HEK293 (cell line): ENCODE results near the gene LAPTM4A.

Source experiments
- GFI1B ChIP-seq: fragments of 450-650 bp; formaldehyde crosslinking; IDR thresholded peaks from 2 replicates; pipeline ENCODE4 v1.5.1; 2016; ENCODE audit warnings: missing biosample characterization, missing genetic modification characterization
- MYNN ChIP-seq: fragments of 450-650 bp; formaldehyde crosslinking; IDR thresholded peaks from 2 replicates; pipeline ENCODE4 v1.5.1; 2016; ENCODE audit warnings: missing biosample characterization, missing genetic modification characterization, borderline replicate concordance
- REPIN1 ChIP-seq: fragments of 450-650 bp; formaldehyde crosslinking; IDR thresholded peaks from 2 replicates; pipeline ENCODE4 v1.5.1; 2017; ENCODE audit warnings: missing biosample characterization, missing genetic modification characterization, low read depth
- SALL2 ChIP-seq: fragments of 450-650 bp; formaldehyde crosslinking; IDR thresholded peaks from 2 replicates; pipeline ENCODE4 v1.5.0; 2017; ENCODE audit warnings: missing biosample characterization, mild to moderate bottlenecking, missing genetic modification characterization, borderline replicate concordance
- SETDB1 ChIP-seq: IDR thresholded peaks from one replicate; pipeline ENCODE4 v1.6.1; 2017; ENCODE audit warnings: mild to moderate bottlenecking, low read length, moderate library complexity, mixed read lengths; ENCODE audit not compliant: insufficient read length
- TCF7L2 ChIP-seq: IDR thresholded peaks from 2 replicates; pipeline ENCODE4 v1.6.1; 2011; ENCODE audit warnings: low read depth, mild to moderate bottlenecking, inconsistent platforms, low read length, moderate library complexity, borderline replicate concordance
- TRIM28 ChIP-seq: IDR thresholded peaks from 2 replicates; pipeline ENCODE4 v1.6.1; 2011; ENCODE audit warnings: low read length, control low read depth, borderline replicate concordance
- ZBTB1 ChIP-seq: fragments of 450-650 bp; formaldehyde crosslinking; IDR thresholded peaks from 2 replicates; pipeline ENCODE4 v1.5.1; 2016; ENCODE audit warnings: missing biosample characterization, missing genetic modification characterization
- ZBTB20 ChIP-seq: fragments of 450-650 bp; formaldehyde crosslinking; IDR thresholded peaks from 2 replicates; pipeline ENCODE4 v1.5.1; 2016; ENCODE audit warnings: missing biosample characterization, missing genetic modification characterization
- ZFP3 ChIP-seq: fragments of 450-650 bp; formaldehyde crosslinking; IDR thresholded peaks from 2 replicates; pipeline ENCODE4 v1.5.1; 2016; ENCODE audit warnings: low read depth, missing biosample characterization, missing genetic modification characterization
- ZNF10 ChIP-seq: fragments of 450-650 bp; formaldehyde crosslinking; IDR thresholded peaks from 2 replicates; pipeline ENCODE4 v1.5.1; 2017; ENCODE audit warnings: missing biosample characterization, missing genetic modification characterization
- ZNF138 ChIP-seq: fragments of 450-650 bp; formaldehyde crosslinking; IDR thresholded peaks from 2 replicates; pipeline ENCODE4 v1.5.1; 2016; ENCODE audit warnings: missing biosample characterization, missing genetic modification characterization, borderline replicate concordance
- ZNF155 ChIP-seq: fragments of 450-650 bp; formaldehyde crosslinking; IDR thresholded peaks from 2 replicates; pipeline ENCODE4 v1.5.1; 2016; ENCODE audit warnings: missing biosample characterization, missing genetic modification characterization
- ZNF174 ChIP-seq: fragments of 450-650 bp; formaldehyde crosslinking; IDR thresholded peaks from 2 replicates; pipeline ENCODE4 v1.5.0; 2017; ENCODE audit warnings: missing biosample characterization, mild to moderate bottlenecking, missing genetic modification characterization
- ZNF223 ChIP-seq: fragments of 450-650 bp; formaldehyde crosslinking; IDR thresholded peaks from 2 replicates; pipeline ENCODE4 v1.5.1; 2016; ENCODE audit warnings: missing biosample characterization, missing genetic modification characterization
- ZNF248 ChIP-seq: fragments of 450-650 bp; formaldehyde crosslinking; IDR thresholded peaks from 2 replicates; pipeline ENCODE4 v1.5.1; 2017; ENCODE audit warnings: missing biosample characterization, missing genetic modification characterization
- ZNF274 ChIP-seq, 2 experiments: fragments of 200-500 bp in 1 of 2; fragments of 450-650 bp in 1 of 2; sonication (Bioruptor generic) in 1 of 2; formaldehyde crosslinking in 1 of 2; IDR thresholded peaks; 2 replicates each; pipeline versions ENCODE4 v1.5.1 to v1.6.1; 2014 to 2016; ENCODE audit warnings: borderline replicate concordance in 1 of 2, inconsistent platforms in 1 of 2, low read length in 1 of 2, missing biosample characterization in 1 of 2, missing genetic modification characterization in 1 of 2
- ZNF394 ChIP-seq: fragments of 450-650 bp; formaldehyde crosslinking; IDR thresholded peaks from 2 replicates; pipeline ENCODE4 v1.5.1; 2016; ENCODE audit warnings: missing biosample characterization, missing genetic modification characterization, mild to moderate bottlenecking, moderate library complexity, borderline replicate concordance
- ZNF48 ChIP-seq: fragments of 450-650 bp; formaldehyde crosslinking; IDR thresholded peaks from 2 replicates; pipeline ENCODE4 v1.5.1; 2016; ENCODE audit warnings: missing biosample characterization, missing genetic modification characterization
- ZNF510 ChIP-seq: fragments of 450-650 bp; formaldehyde crosslinking; IDR thresholded peaks from 2 replicates; pipeline ENCODE4 v1.5.1; 2018; ENCODE audit warnings: mild to moderate bottlenecking, missing genetic modification characterization, missing biosample characterization; ENCODE audit not compliant: insufficient replicate concordance
- ZNF548 ChIP-seq: fragments of 450-650 bp; formaldehyde crosslinking; IDR thresholded peaks from 2 replicates; pipeline ENCODE4 v1.5.1; 2016; ENCODE audit warnings: missing biosample characterization, missing genetic modification characterization
- ZNF571 ChIP-seq: fragments of 450-650 bp; formaldehyde crosslinking; IDR thresholded peaks from 2 replicates; pipeline ENCODE4 v1.5.0; 2017; ENCODE audit warnings: missing biosample characterization, missing genetic modification characterization
- ZNF585B ChIP-seq: fragments of 450-650 bp; formaldehyde crosslinking; IDR thresholded peaks from 2 replicates; pipeline ENCODE4 v1.5.1; 2016; ENCODE audit warnings: missing biosample characterization, missing genetic modification characterization
- ZNF596 ChIP-seq: fragments of 450-650 bp; IDR thresholded peaks from 2 replicates; pipeline ENCODE4 v1.5.0; 2018; ENCODE audit warnings: missing biosample characterization, mild to moderate bottlenecking, missing genetic modification characterization, moderate library complexity
- ZNF600 ChIP-seq: fragments of 450-650 bp; formaldehyde crosslinking; IDR thresholded peaks from 2 replicates; pipeline ENCODE4 v1.5.1; 2016; ENCODE audit warnings: missing biosample characterization, missing genetic modification characterization
- ZNF610 ChIP-seq: fragments of 450-650 bp; formaldehyde crosslinking; IDR thresholded peaks from 2 replicates; pipeline ENCODE4 v1.5.1; 2016; ENCODE audit warnings: missing biosample characterization, missing genetic modification characterization, borderline replicate concordance
- ZNF624 ChIP-seq: fragments of 450-650 bp; formaldehyde crosslinking; IDR thresholded peaks from 2 replicates; pipeline ENCODE4 v1.5.1; 2017; ENCODE audit warnings: missing biosample characterization, missing genetic modification characterization
- ZNF658 ChIP-seq: fragments of 450-650 bp; formaldehyde crosslinking; IDR thresholded peaks from 2 replicates; pipeline ENCODE4; 2016; ENCODE audit warnings: missing biosample characterization, missing genetic modification characterization
- ZNF747 ChIP-seq: fragments of 450-650 bp; formaldehyde crosslinking; IDR thresholded peaks from 2 replicates; pipeline ENCODE4 v1.5.1; 2016; ENCODE audit warnings: missing biosample characterization, missing genetic modification characterization
- ZNF791 ChIP-seq: fragments of 450-650 bp; formaldehyde crosslinking; IDR thresholded peaks from 2 replicates; pipeline ENCODE4 v1.5.1; 2016; ENCODE audit warnings: missing biosample characterization, missing genetic modification characterization
- ZNF837 ChIP-seq: fragments of 450-650 bp; formaldehyde crosslinking; IDR thresholded peaks from 2 replicates; pipeline ENCODE4 v1.5.1; 2016; ENCODE audit warnings: missing biosample characterization, missing genetic modification characterization
- TF ChIP-seq, protein P1 (sequence below): fragments of 450-650 bp; formaldehyde crosslinking; IDR thresholded peaks from 2 replicates; pipeline ENCODE4 v1.5.1; 2016; ENCODE audit warnings: missing biosample characterization, missing genetic modification characterization
- TF ChIP-seq, protein P2 (sequence below): fragments of 450-650 bp; formaldehyde crosslinking; IDR thresholded peaks from 2 replicates; pipeline ENCODE4 v1.5.1; 2016; ENCODE audit warnings: missing biosample characterization, missing genetic modification characterization
- TF ChIP-seq, protein P3 (sequence below): fragments of 450-650 bp; formaldehyde crosslinking; IDR thresholded peaks from 2 replicates; pipeline ENCODE4 v1.5.1; 2016; ENCODE audit warnings: missing biosample characterization, missing genetic modification characterization
- TF ChIP-seq, protein P4 (sequence below): fragments of 450-650 bp; formaldehyde crosslinking; IDR thresholded peaks from 2 replicates; pipeline ENCODE4 v1.5.1; 2016; ENCODE audit warnings: missing biosample characterization, missing genetic modification characterization

LAPTM4A gene

DNA sequence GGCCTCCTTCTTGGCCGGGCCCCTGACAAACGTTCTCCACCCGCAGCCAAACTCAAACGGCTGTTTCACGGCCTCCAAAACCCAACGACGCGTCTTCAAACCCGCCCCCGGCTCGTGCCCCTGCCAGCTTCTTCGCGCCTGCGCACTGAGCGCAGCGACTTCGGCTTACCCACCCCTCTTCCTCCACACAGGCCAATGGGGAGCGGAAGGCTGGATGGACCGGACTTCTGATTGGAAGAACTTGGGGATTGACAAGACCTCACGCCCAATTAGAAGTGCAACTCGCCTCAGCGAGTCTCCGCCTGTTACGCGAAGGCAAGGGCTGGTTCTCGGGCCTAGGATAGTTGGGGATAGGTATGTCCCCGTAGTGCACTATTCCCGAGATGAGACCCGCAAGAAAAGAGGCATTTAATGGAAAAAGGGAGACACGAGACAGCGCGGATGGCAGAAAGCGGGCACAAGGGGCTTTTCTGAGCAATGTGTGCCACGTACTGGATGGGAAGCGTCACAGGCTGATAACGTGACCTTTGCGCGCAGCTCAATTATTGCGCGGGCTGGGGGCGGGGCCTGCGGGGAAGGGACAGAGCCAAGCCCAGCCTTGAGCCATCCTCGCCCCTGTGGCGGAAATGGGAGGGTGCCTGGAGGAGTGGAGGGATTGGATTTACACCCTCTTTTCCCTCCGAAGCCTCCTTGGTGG is at the start of gene LAPTM4A (continued):
- TF ChIP-seq, protein P1, sequence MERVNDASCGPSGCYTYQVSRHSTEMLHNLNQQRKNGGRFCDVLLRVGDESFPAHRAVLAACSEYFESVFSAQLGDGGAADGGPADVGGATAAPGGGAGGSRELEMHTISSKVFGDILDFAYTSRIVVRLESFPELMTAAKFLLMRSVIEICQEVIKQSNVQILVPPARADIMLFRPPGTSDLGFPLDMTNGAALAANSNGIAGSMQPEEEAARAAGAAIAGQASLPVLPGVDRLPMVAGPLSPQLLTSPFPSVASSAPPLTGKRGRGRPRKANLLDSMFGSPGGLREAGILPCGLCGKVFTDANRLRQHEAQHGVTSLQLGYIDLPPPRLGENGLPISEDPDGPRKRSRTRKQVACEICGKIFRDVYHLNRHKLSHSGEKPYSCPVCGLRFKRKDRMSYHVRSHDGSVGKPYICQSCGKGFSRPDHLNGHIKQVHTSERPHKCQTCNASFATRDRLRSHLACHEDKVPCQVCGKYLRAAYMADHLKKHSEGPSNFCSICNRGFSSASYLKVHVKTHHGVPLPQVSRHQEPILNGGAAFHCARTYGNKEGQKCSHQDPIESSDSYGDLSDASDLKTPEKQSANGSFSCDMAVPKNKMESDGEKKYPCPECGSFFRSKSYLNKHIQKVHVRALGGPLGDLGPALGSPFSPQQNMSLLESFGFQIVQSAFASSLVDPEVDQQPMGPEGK: no peak; the same call in none of the 2 replicates
- TF ChIP-seq ZNF248 (no peak), TCF7L2 (no peak), SALL2 (tag by site-specific recombination) (no peak), ZNF747 (no peak), ZNF600 (tag by site-specific recombination) (peak; percentile 65), ZNF174 (no peak), SETDB1 (no peak), ZBTB1 (no peak), ZNF10 (tag by site-specific recombination) (no peak), ZNF138 (tag by site-specific recombination) (no peak), ZNF548 (no peak), ZNF610 (no peak), TRIM28 (no peak), GFI1B (tag by site-specific recombination) (no peak), ZNF624 (tag by site-specific recombination) (no peak), ZNF596 (no peak), ZNF48 (tag by site-specific recombination) (no peak), ZNF571 (tag by site-specific recombination) (no peak), ZNF510 (tag by site-specific recombination) (no peak), ZBTB20 (tag by site-specific recombination) (peak; percentile 92), ZNF585B (tag by site-specific recombination) (no peak), ZNF223 (tag by site-specific recombination) (no peak), ZNF658 (tag by site-specific recombination) (no peak), ZNF791 (no peak), ZFP3 (tag by site-specific recombination) (no peak), MYNN (tag by site-specific recombination) (no peak), ZNF155 (tag by site-specific recombination) (no peak), ZNF837 (no peak), ZNF394 (tag by site-specific recombination) (peak; percentile 44; the same call in 1 of the 2 replicates), ZNF274 (IDR thresholded peaks at IDR 0.05; ENCODE audit: low read length) (no peak), ZNF274 (tag by site-specific recombination; IDR thresholded peaks at IDR 0.05; ENCODE audit: borderline replicate concordance) (no peak), REPIN1 (tag by site-specific recombination) (no peak)
- TF ChIP-seq, protein P2, sequence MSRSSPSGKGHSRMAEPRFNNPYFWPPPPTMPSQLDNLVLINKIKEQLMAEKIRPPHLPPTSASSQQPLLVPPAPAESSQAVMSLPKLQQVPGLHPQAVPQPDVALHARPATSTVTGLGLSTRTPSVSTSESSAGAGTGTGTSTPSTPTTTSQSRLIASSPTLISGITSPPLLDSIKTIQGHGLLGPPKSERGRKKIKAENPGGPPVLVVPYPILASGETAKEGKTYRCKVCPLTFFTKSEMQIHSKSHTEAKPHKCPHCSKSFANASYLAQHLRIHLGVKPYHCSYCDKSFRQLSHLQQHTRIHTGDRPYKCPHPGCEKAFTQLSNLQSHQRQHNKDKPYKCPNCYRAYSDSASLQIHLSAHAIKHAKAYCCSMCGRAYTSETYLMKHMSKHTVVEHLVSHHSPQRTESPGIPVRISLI (tag by site-specific recombination): no peak
- TF ChIP-seq, protein P3, sequence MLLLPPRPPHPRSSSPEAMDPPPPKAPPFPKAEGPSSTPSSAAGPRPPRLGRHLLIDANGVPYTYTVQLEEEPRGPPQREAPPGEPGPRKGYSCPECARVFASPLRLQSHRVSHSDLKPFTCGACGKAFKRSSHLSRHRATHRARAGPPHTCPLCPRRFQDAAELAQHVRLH (tag by site-specific recombination): peak; percentile 85; the same call in 1 of the 2 replicates
- TF ChIP-seq, protein P4, sequence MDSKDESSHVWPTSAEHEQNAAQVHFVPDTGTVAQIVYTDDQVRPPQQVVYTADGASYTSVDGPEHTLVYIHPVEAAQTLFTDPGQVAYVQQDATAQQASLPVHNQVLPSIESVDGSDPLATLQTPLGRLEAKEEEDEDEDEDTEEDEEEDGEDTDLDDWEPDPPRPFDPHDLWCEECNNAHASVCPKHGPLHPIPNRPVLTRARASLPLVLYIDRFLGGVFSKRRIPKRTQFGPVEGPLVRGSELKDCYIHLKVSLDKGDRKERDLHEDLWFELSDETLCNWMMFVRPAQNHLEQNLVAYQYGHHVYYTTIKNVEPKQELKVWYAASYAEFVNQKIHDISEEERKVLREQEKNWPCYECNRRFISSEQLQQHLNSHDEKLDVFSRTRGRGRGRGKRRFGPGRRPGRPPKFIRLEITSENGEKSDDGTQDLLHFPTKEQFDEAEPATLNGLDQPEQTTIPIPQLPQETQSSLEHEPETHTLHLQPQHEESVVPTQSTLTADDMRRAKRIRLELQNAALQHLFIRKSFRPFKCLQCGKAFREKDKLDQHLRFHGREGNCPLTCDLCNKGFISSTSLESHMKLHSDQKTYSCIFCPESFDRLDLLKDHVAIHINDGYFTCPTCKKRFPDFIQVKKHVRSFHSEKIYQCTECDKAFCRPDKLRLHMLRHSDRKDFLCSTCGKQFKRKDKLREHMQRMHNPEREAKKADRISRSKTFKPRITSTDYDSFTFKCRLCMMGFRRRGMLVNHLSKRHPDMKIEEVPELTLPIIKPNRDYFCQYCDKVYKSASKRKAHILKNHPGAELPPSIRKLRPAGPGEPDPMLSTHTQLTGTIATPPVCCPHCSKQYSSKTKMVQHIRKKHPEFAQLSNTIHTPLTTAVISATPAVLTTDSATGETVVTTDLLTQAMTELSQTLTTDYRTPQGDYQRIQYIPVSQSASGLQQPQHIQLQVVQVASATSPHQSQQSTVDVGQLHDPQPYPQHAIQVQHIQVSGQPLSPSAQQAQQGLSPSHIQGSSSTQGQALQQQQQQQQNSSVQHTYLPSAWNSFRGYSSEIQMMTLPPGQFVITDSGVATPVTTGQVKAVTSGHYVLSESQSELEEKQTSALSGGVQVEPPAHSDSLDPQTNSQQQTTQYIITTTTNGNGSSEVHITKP: peak; percentile 60
